Stimulated activated CD8-positive, alpha-beta memory T cell treated with anti-CD3 and anti-CD28 coated beads, Interleukin-2, amount 100 ng/mL, for 1 hour (primary cell): ENCODE data around the gene MED16.
"Not testable (repeated sequence)": the region's sequence is repeated elsewhere in the genome, so short reads cannot be mapped to it uniquely, and the experiment has no call there.

Source experiments
- DNase-seq, 2 donors: peaks; one replicate each; pipeline ENCODE4 v3.0.0-alpha.2; 2020; ENCODE audit warnings: low read depth in 2 of 2

MED16 gene

GRCh38 chr19:829129-829758, 63.7 kb downstream of the MED16 start:
- DNase-seq, result no peak

- DNase-seq, result no peak
These were observed 65.2 kb downstream of the MED16 start, which contains the start of gene AZU1 for GRCh38 chr19:827710-828321. TSS of gene AZU1 (plus strand) at chr19:827837. CDS start at chr19:827847, 10 bp downstream.

- DNase-seq, result no peak
These were observed 65.7 kb downstream of the MED16 start for GRCh38 chr19:827314-827709.

- no peak for DNase-seq
These were observed 66.9 kb downstream of the MED16 start for GRCh38 chr19:825897-826644.

GRCh38 chr19:824885-825284, 68.1 kb downstream of the MED16 start:
- no peak for DNase-seq

GRCh38 chr19:823565-824121, 69.3 kb downstream of the MED16 start:
- DNase-seq, result no peak

- no peak for DNase-seq
These were observed 71.0 kb downstream of the MED16 start, which contains the start of gene PLPPR3 for GRCh38 chr19:821825-822503. TSS of gene PLPPR3 (minus strand) at chr19:821955. CDS start at chr19:821559, 396 bp downstream.

- no peak for DNase-seq
These were observed 71.7 kb downstream of the MED16 start for GRCh38 chr19:821231-821824.

GRCh38 chr19:820212-820611, 72.8 kb downstream of the MED16 start:
- not testable (repeated sequence) for DNase-seq
